Measurements from ENCODE around the gene PSMB5.

- TF ChIP-seq POLR2A (IDR thresholded peaks at IDR 0.05): no peak
- no peak for TF ChIP-seq CTCF (IDR thresholded peaks at IDR 0.05)
- no peak for TF ChIP-seq POLR2AphosphoS5 (IDR thresholded peaks at IDR 0.05; ENCODE audit: insufficient read depth in 1 of 2, low read depth in 1 of 2)
Measured at GRCh38 chr14:22996768-22997654, 37.7 kb downstream of the PSMB5 start.
